ENCODE results near the gene PLD6. TPM values are rescaled to one million over a fixed set of nuclear protein-coding genes. Genes with fewer than 3 reads are reported as not detected.

Gene PLD6
- polyA plus RNA-seq, 1 donor (not counting 4 experiments of a cell fraction or from before 2014, with no cell fraction given): 1.6 TPM

DNA sequence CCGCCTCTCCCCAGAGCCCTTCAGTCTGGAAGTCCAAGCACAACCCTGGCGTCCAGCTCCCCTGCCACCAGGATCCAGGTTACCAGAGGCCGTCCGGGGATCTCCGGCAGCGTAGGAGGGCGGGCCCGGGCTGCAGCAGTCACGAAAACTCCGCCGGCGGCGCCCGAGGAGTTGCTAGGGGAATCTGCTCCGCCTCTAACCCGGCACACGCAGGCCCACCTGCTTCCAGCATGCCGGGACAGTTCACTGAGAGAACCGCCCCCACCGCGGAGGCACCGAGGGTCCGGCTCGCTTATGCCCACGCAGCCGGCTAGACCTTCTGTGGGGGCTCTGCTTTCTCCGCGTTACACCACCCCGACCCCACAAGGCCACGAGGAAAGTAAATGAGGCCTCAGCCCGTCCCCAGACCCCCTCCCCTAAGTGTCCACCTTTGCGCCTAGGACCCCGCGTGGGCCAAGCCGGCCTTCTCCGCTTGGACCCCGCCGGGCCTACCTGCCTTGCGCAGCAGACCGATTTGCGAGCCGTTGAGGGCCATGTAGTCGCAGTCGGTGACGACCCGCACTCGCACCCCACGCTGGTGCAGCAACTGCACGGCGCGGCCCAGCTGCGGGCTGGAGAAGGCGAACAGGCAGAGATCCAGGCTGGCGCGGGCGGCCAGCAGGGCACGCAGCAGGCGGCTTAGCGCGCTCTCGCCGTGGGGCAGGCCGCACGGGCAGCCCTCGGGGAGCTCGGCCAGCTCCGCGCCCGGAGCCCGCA, 587 bp downstream of the PLD6 start:
- Histone ChIP-seq H3K9me1 (ENCODE audit: control insufficient read depth, extremely low read depth, insufficient read depth, low read length) (no peaks in the 10 kb centered on the region), H3K9ac (ENCODE audit: control insufficient read depth, extremely low read depth, insufficient read depth, low read length) (peak overlapping the region; percentile 85), H3K4me3 (ENCODE audit: control insufficient read depth in 2 of 3, extremely low read depth in 1 of 3, insufficient read depth in 2 of 3, low read depth in 1 of 3, low read length in 3 of 3) (peak overlapping the region; percentile 49 to 69 (median 63)), H2AFZ (ENCODE audit: control insufficient read depth, low read length) (peak overlapping the region; percentile 56), H3K36me3 (ENCODE audit: control insufficient read depth in 2 of 2, extremely low read depth in 1 of 2, insufficient read depth in 2 of 2, low read length in 2 of 2) (peaks cover 0 to 1% of the 10 kb centered on the region in 2 experiments), H4K20me1 (ENCODE audit: control insufficient read depth, extremely low read depth, insufficient read depth, low read length) (no peaks in the 10 kb centered on the region), H3K9me3 (ENCODE audit: control insufficient read depth, low read depth, low read length) (no peaks in the 10 kb centered on the region), H3K27ac (ENCODE audit: control insufficient read depth, insufficient read depth, low read length) (peak overlapping the region; percentile 40), H3K79me2 (ENCODE audit: control insufficient read depth, insufficient read depth, low read length) (no peaks in the 10 kb centered on the region), H3K4me1 (ENCODE audit: control insufficient read depth, extremely low read depth, insufficient read depth, low read length) (peaks cover 16% of the 10 kb centered on the region), H3K27me3 (ENCODE audit: control insufficient read depth, extremely low read depth, insufficient read depth, low read length) (no peaks in the 10 kb centered on the region), H3K4me2 (ENCODE audit: control insufficient read depth, extremely low read depth, insufficient read depth, low read depth, low read length) (peak overlapping the region; percentile 91)
- DNase-seq (ENCODE audit: low read depth, low spot score) (no peak), FAIRE-seq (no peak)
- dilution Hi-C loops (cut with MboI; ENCODE audit: extremely low pct_ligation_motif_present, low sequenced_read_pairs): no loop called here
- TF ChIP-seq, protein P1, sequence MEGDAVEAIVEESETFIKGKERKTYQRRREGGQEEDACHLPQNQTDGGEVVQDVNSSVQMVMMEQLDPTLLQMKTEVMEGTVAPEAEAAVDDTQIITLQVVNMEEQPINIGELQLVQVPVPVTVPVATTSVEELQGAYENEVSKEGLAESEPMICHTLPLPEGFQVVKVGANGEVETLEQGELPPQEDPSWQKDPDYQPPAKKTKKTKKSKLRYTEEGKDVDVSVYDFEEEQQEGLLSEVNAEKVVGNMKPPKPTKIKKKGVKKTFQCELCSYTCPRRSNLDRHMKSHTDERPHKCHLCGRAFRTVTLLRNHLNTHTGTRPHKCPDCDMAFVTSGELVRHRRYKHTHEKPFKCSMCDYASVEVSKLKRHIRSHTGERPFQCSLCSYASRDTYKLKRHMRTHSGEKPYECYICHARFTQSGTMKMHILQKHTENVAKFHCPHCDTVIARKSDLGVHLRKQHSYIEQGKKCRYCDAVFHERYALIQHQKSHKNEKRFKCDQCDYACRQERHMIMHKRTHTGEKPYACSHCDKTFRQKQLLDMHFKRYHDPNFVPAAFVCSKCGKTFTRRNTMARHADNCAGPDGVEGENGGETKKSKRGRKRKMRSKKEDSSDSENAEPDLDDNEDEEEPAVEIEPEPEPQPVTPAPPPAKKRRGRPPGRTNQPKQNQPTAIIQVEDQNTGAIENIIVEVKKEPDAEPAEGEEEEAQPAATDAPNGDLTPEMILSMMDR (optimal IDR thresholded peaks at IDR 0.05 in 1 of 3, IDR thresholded peaks at IDR 0.05 in 1 of 3, conservative IDR thresholded peaks at IDR 0.05 in 1 of 3; ENCODE audit: extremely low read depth in 1 of 3, insufficient read depth in 2 of 3, low read length in 3 of 3): no peak
- TF ChIP-seq EZH2 (IDR thresholded peaks at IDR 0.05; ENCODE audit: low read length): no peak

DNA sequence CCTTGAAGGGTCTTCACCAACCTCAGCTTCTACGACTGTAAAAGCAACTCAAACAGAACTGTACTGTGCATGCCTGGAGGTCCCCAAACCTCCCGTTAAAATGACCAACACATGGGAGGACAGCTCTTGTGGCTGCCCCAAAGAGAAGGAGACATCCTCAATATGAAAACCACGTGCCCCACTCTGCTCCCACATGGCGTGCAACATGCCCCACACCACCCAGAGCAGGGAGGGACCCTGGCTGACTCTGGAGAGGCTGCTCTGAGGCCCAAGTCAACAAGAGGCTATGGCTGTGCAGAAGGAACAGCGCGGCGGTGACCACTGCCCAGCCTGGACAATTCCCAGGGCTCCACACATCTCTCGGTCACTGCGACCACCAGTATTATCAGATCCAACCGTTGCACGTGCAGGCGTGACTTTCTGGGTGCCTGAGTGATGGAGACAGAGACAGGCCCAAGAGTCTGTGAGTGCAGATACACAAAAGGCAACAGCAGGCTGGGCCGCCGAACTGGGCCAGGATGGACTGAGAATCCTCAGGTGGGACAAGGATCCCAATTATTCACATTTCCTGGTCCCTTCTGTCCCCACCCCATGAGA, 1.4 kb downstream of the PLD6 start:
- Histone ChIP-seq H3K27ac (ENCODE audit: control insufficient read depth, insufficient read depth, low read length) (peak overlapping the region; percentile 10), H3K4me1 (ENCODE audit: control insufficient read depth, extremely low read depth, insufficient read depth, low read length) (peaks cover 16% of the 10 kb centered on the region)
- TF ChIP-seq, protein P1 (optimal IDR thresholded peaks at IDR 0.05 in 1 of 3, IDR thresholded peaks at IDR 0.05 in 1 of 3, conservative IDR thresholded peaks at IDR 0.05 in 1 of 3; ENCODE audit: extremely low read depth in 1 of 3, insufficient read depth in 2 of 3, low read length in 3 of 3): no peak
- no peak for TF ChIP-seq EZH2 (IDR thresholded peaks at IDR 0.05; ENCODE audit: low read length)

More for the DNA sequence above, 1.4 kb downstream of the PLD6 start:
- no peaks in the 10 kb centered on the region for H3K9me3 ChIP-seq (ENCODE audit: control insufficient read depth, low read depth, low read length)
- H3K36me3 ChIP-seq (ENCODE audit: control insufficient read depth in 2 of 2, extremely low read depth in 1 of 2, insufficient read depth in 2 of 2, low read length in 2 of 2): peaks cover 0 to 1% of the 10 kb centered on the region in 2 experiments
- H3K27me3 ChIP-seq (ENCODE audit: control insufficient read depth, extremely low read depth, insufficient read depth, low read length): no peaks in the 10 kb centered on the region
- FAIRE-seq (no peak), DNase-seq (ENCODE audit: low read depth, low spot score) (no peak)
- dilution Hi-C loops (cut with MboI; ENCODE audit: extremely low pct_ligation_motif_present, low sequenced_read_pairs): no loop called here
- no peaks in the 10 kb centered on the region for H4K20me1 ChIP-seq (ENCODE audit: control insufficient read depth, extremely low read depth, insufficient read depth, low read length)
- H3K4me3 ChIP-seq (ENCODE audit: control insufficient read depth in 2 of 3, extremely low read depth in 1 of 3, insufficient read depth in 2 of 3, low read depth in 1 of 3, low read length in 3 of 3): peak overlapping the region; percentile 49 to 69 (median 63)
- no peaks in the 10 kb centered on the region for H3K9me1 ChIP-seq (ENCODE audit: control insufficient read depth, extremely low read depth, insufficient read depth, low read length)
- H2AFZ ChIP-seq (ENCODE audit: control insufficient read depth, low read length): peak overlapping the region; percentile 49
- H3K79me2 ChIP-seq (ENCODE audit: control insufficient read depth, insufficient read depth, low read length): no peaks in the 10 kb centered on the region
- peak overlapping the region; percentile 85 for H3K9ac ChIP-seq (ENCODE audit: control insufficient read depth, extremely low read depth, insufficient read depth, low read length)
- peak overlapping the region; percentile 91 for H3K4me2 ChIP-seq (ENCODE audit: control insufficient read depth, extremely low read depth, insufficient read depth, low read depth, low read length)
